IPS DF 4.7 (cell line): ENCODE results near the gene TEC.
"Not testable (repeated sequence)": the region's sequence is repeated elsewhere in the genome, so short reads cannot be mapped to it uniquely, and the experiment has no call there.

Experiments
- DNase-seq: peaks from one replicate; pipeline ENCODE4 v3.0.0-alpha.2; 2013; ENCODE audit warnings: low spot score; ENCODE audit errors: extremely low read depth

The TEC gene

DNA sequence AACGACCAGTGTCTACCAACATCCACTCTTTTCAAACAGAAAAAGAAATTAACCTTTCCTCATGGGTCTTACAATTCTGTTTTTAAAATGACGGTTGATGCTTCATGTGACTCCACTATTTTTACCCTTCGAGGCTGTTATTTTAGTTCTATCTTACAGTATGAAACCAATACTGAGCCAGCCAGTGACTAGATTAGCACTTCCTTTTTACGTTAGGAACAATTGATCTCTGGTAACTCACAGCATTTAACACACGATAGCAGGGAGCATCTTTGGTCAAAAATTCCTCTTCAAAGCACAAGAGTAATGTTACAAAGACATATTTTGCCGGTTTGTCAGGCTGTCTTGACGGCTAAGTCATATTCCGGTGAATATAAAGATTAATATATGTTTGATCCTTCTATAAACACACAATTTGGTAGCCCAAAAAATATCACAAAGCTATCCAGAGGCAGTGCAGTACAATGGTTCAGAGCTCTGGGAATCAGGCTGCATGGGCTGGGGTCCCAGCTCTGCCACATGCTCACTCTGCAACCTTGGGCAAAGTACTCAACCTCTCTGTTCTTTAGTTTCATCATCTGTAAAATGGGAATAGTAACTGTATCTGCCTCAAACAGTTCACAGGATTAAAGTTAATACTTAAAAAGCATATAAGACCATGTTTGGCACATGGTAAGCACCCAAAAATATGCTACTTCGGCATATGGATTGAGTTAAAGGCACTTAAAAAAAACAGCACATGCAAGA, 72.7 kb downstream of the TEC start:
- DNase-seq = no peak

DNA sequence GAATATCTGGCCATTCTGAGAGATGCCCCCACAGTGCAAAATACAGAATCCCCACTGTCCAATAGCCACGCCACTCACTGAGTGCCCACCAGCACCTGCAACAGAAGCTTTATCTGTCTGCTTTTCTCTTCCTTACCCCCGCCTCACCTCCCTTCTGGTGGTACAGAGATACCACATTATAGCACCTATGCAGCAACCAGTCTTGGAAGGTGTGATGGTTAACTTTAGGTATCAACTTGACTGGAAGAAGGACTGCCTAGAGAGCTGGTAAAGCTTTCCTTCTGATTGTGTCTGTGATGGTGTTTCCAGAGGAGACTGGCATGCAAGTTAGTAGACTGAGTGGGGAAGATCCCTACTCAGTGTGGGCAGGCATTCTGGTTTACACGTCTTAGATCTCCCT, 73.8 kb downstream of the TEC start:
- DNase-seq = no peak

GRCh38 chr4:48195374-48195773, 74.3 kb downstream of the TEC start:
- DNase-seq = no peak

GRCh38 chr4:48194971-48195370, 74.7 kb downstream of the TEC start:
- no peak for DNase-seq

DNA sequence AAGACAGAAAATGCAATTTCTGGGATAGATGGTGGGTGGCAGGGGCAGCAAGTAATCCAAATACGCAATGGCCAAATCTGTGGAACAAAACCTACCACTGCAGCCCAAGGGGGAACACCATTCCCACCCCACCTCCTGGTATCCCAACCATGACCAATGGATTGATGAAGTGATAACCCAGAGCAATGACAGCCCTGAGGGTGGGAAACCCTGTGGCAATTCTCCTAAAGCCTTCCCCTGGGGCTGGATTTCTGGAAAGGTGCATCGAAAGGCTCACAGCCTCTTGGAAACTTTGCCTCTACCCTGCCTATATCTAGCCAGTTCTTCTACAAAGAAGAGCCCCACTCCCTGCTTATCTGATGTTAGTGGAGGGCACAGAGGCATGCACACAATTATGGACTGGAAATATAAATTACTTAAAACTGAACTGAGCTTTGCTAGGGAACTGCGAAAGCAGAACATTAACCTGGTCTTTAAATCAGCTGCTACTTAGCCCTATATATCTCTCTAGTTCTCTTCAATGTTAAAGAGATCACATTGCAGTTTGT, 75.6 kb downstream of the TEC start:
- DNase-seq = no peak

DNA sequence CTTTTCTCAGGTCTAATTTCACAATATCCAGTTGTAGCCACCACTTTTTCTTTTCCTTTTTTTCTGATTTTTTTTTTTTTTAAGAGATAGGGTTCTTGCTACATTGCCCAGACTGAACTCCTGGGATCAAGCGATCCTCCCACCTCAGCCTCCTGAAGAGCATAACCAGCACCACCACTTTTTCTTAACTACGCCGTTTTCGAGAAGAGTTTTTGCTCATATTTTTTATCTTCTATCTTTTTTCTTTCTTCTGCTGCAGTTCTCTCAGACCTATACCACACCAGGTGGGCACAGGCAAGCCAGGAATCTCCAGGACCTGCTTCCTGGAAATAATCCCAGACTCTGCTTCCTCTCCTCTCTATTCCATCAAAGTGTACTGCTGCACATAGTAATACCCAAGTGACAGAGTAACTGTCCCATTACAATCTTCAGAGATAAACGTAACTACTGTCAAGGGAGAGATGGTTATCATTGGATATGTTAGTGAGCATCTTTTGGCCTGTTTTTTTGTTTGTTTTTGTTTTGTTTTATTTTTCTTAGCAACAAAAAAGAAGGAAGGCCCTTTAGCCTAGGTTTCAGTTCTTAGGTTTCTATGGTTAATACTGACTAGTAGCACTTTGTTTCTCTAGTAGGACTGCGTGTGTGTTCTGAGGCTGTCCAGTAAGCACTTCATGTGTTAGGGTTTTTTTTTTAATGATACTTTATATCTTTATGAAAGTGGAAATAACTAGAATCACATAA, 76.4 kb downstream of the TEC start:
- no peak for DNase-seq

GRCh38 chr4:48191758-48192157, 77.9 kb downstream of the TEC start:
- DNase-seq = no peak

GRCh38 chr4:48190839-48191238, 78.8 kb downstream of the TEC start:
- no peak for DNase-seq

- DNase-seq = no peak
These were observed 79.9 kb downstream of the TEC start for GRCh38 chr4:48189731-48190130.

DNA sequence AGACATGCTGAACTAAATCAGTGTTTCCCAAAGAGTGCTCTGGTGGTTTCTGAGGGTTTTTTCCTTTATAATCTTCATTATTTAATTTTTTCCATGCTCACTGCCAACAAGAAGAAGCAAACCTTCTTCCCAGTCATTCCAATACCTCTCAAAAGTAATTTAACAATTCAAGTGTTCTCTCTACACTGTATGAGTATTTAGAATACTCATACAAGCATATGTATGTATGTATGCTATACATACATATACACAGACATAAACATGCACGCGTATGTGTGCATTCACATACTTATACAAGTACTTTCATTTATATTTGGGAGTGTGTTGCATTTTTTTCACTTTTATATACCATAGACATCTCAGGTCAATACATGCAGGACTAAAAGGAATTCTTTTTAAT, 81.2 kb downstream of the TEC start:
- no peak for DNase-seq

- DNase-seq = no peak
These were observed 81.8 kb downstream of the TEC start for GRCh38 chr4:48187813-48188212.

DNA sequence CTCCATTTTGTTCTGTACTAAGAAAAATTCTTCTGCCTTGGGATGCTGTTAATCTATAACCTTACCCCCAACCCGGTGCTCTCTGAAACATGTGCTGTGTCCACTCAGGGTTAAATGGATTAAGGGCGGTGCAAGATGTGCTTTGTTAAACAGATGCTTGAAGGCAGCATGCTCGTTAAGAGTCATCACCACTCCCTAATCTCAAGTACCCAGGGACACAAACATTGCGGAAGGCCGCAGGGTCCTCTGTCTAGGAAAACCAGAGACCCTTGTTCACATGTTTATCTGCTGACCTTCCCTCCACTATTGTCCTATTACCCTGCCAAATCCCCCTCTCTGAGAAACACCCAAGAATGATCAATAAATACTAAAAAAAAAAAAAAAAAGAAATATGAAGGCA, 82.6 kb downstream of the TEC start:
- not testable (repeated sequence) for DNase-seq

- not testable (repeated sequence) for DNase-seq
These were observed 83.2 kb downstream of the TEC start for GRCh38 chr4:48186394-48186793.

GRCh38 chr4:48184882-48185281, 84.8 kb downstream of the TEC start:
- no peak for DNase-seq

GRCh38 chr4:48180234-48180633, 89.4 kb downstream of the TEC start:
- no peak for DNase-seq

GRCh38 chr4:48178931-48179330, 90.7 kb downstream of the TEC start:
- DNase-seq = no peak

DNA sequence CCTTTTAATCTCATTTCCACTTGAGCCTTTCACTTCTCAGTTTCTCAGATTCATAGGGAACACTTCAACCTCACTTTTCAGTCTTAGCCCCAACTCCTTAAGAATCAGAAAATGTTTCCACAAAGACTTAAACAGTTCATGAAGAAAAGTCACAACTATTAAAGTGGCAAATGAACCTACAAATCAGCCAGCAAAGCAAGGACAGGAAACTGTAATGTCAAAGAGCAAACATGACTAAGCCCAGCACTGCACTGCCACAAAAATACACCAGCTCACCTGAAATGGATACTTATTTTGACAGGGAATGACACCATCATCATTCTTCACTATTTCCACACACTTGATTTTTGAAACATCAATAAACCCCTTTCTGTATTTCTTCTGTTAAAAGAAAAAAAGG, 93.8 kb downstream of the TEC start:
- DNase-seq = no peak

- DNase-seq = peak; percentile 51
These were observed 94.3 kb downstream of the TEC start for GRCh38 chr4:48175328-48175727.

DNA sequence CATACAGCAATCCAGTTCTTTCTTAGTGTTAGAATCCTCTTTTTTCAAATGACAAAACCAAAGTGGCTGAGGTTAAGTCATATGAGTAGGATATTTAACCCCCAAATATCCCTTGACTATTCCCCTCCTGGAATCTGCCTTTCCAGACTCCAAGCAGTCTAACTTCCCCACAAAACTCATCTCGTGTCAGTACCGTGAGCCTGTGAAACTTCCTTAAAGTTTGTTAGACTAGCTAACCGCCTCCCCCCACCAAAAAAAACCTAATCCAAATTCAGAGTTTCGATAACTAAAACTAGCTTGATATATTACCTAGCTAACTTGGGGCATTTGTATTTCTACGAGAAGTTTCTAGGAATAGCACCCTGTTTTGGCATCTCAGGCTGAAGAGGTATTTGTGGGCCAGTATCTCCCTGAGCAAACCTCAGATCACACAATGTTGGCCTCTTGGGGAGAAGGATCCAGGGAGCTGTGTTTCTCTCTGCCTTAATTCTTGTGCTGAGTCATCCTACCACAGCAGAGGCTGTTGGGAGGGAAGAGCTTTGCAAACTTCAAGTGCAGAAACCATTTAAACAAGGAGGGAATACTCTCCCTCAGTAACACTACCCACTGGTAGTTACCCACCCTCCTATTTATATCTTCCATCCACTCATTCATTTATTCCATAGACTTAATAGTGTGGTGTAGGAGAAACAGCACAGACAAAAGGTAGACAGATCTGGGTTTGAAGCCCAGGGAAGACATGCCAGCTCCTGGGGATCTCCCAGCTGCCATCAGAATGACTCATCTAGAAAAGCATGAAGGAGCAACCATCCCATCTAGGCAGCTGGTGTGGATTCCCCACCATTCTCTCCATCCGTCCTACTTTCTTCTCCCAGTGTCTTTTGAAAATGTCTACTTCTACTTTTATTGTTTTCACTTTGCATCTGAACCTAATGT, 96.3 kb downstream of the TEC start:
- no peak for DNase-seq

DNA sequence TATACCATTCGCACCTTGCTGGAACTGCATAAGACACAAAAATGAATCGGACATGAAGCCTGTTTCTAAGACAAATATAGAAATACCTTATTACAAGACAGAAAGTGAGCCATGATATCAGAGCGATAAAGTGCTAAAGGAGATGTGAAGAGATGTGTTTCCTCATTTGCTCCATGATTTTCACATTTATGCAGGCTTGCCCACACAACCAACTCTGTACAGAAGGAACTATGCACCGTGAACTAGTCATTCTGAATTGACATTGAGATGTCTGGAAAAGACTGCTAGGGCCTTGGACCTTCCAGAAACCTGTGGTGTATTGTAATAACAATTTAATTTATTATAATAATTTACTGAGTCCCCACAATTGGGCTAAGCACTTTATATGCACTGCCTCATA, 97.0 kb downstream of the TEC start:
- DNase-seq = no peak

DNA sequence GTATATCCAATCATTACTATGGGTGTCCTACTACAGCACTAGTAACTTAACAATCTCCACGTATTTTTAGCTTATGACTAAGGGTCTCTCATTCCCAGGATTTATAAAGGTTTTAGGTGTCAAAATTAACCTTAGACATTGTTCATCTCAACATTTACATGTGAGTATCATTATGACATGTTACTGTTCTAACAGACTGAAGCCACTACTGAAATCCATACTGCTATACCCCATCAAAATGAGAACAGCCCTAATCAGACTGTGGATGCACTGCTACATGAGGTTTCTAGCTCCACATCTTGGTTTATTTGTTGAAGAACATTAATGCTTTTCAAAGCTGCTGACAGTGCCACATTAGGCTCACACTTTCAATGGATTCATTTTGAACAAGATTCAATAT, 100.0 kb downstream of the TEC start:
- no peak for DNase-seq
